ENCODE measurements around the gene ZNF883.

Gene ZNF883

GRCh38 chr9:112917047-112917986, 94.7 kb downstream of the ZNF883 start:
- no peak for DNase-seq

- no peak for DNase-seq
Measured at GRCh38 chr9:112914524-112914923, 97.5 kb downstream of the ZNF883 start.

- no peak for DNase-seq
Measured at GRCh38 chr9:112913326-112913725, 98.7 kb downstream of the ZNF883 start.

GRCh38 chr9:112912636-112913035, 99.4 kb downstream of the ZNF883 start:
- DNase-seq: no peak

- DNase-seq: no peak
Measured at GRCh38 chr9:112911736-112912135, 100.3 kb downstream of the ZNF883 start.
